HG03097 (cell line): ENCODE data around the gene SDR42E2.
"Not testable (repeated sequence)": the region's sequence is repeated elsewhere in the genome, so short reads cannot be mapped to it uniquely, and the experiment has no call there.

Source experiments
- ATAC-seq: cut with Tn5 transposase; IDR thresholded peaks from one replicate; pipeline ENCODE4 v1.9.1; 2021; ENCODE audit not compliant: unreplicated experiment, low FRiP score

SDR42E2 gene

DNA sequence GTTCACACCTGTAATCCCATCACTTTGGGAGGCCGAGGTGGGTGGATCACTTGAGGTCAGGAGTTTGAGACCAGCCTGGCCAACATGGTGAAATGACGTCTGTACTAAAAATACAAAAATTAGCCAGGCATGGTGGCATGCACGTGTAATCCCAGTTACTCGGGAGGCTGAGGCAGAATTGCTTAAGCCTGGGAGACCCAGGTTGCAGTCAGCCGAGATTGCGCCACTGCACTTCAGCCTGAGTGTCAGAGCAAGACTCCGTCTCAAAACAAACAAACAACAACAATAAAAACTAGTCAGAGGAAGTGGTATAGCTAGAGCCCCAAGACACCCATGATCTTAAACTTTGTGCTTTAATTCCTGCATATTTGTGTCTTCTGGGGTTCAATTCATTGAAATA, 9.2 kb upstream of the SDR42E2 start:
- ATAC-seq: not testable (repeated sequence)

GRCh38 chr16:22161401-22161800, 905 bp upstream of the SDR42E2 start:
- no peak for ATAC-seq

- ATAC-seq: no peak
These were observed 327 bp downstream of the SDR42E2 start for GRCh38 chr16:22162656-22163009.

- ATAC-seq: no peak
These were observed 1.5 kb downstream of the SDR42E2 start for GRCh38 chr16:22163806-22164205.

- no peak for ATAC-seq
These were observed 2.2 kb downstream of the SDR42E2 start for GRCh38 chr16:22164482-22164881.

GRCh38 chr16:22165508-22166285, 3.4 kb downstream of the SDR42E2 start:
- ATAC-seq: no peak

GRCh38 chr16:22171953-22172352, 9.6 kb downstream of the SDR42E2 start:
- ATAC-seq: no peak

DNA sequence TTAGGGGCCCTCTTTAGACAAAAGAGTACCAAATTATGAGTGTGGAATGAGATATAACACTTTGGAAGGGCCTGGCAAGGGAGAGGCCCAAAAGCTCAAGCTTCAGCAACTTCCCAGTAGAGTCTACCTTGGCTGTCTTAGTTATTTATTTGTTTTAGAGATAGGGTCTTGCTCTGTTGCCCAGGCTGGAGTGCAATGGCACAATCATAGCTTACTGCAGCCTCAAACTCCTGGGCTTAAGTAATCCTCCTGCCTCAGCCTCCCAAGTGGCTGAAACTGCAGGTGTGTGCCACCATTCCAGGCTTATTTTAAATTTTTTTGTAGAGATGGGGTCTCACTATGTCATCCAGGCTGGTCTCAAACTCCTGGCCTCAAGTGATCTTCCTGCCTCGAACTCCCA, 10.3 kb downstream of the SDR42E2 start:
- not testable (repeated sequence) for ATAC-seq

GRCh38 chr16:22174642-22175041, 12.3 kb downstream of the SDR42E2 start:
- ATAC-seq: no peak

DNA sequence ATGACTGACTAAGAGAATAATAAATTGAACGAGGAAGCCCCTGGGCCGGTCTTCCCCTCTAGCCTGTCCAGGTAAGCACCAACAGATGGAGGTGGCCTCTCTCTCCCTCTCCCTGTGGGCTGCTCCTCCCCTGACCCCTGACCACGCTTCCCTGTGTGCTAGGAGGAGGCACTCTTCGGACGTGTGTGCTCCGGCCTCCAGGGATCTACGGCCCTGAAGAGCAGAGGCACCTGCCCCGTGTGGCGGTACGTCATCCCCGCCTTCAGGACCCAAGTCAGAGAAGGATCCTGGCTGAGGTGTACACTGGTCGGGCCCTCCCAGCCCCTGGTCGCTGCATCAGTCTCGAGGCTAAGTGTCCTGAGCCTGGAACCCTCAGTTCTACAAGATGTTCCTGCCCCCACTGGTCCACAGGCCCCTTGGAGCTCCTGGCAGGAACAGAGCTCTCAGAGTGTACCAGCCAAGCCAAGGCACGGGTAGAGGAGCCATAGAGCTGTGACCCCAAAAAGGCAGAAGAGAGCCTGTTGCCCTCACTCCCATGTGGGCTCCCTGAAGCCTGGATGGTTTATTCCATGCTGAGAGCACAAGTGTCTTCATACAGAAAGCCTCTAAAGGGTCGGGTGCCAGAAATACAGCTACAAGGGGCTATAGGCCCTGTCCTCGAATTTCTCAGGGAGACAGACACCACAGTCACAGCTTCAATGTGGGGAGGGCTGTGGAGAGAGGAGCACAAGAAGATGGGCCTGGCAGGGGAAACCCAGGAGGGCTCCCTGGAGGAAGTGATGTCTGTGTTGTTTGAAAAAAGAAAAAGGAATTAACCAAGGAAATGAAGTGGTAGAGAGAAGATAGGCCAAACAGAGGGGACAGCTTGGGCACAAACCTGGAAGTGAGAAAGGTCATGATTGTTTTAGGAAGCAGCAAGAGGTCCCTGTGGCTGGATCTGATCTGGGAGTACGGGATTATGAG, 15.9 kb downstream of the SDR42E2 start:
- no peak for ATAC-seq

- no peak for ATAC-seq
These were observed 19.1 kb downstream of the SDR42E2 start for GRCh38 chr16:22181426-22181825.

DNA sequence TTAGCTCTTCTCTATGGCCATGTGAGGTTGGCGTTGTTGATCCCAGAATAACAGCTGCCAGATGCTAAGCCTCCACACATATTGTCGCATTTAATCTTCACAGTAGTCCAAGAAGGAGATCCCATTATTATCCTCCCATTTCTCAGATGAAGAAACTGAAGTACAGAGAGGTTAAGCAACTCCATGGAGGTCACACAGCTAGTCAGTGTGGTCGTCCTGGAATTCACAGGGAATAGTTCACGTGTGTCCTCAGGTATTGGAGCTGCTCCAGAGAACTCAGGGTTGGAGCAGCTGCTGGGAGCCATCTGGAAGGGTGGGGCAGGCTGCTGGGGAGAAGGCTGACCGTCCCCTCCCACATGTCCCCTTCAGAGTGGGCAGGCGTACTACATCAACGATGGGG, 19.5 kb downstream of the SDR42E2 start:
- ATAC-seq: no peak

GRCh38 chr16:22183335-22183734, 21.0 kb downstream of the SDR42E2 start:
- no peak for ATAC-seq

DNA sequence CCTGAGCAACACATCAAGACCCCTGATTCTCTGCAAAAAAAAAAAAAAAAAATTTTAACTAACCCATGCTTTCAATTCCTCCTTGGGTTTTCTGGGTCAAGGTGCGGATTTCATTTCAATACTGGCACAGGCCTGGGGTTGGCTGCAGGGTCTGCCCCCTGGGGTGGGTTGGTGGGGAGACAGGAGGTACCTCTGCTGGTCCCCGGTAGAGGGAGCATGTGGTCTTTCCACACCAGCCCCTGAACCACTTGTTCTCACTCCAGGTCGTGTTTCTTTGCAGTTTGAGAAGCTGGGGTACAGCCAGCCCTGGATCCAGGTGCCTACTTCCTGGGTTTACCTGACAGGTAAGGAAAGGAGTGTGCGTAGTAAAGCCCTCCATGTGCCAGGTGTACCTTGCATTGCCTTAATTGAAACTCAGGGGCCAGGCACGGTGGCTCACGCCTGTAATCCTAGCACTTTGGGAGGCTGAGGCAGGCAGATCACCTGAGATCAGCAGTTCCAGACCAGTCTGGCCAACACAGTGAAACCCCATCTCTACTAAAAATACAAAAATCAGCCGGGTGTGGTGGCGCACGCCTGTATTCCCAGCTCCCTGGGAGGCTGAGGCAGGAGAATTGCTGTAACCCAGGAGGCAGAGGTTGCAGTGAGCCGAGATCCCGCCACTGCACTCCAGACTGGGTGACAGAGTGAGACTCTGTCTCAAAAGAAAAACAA, 21.8 kb downstream of the SDR42E2 start:
- ATAC-seq: no peak

DNA sequence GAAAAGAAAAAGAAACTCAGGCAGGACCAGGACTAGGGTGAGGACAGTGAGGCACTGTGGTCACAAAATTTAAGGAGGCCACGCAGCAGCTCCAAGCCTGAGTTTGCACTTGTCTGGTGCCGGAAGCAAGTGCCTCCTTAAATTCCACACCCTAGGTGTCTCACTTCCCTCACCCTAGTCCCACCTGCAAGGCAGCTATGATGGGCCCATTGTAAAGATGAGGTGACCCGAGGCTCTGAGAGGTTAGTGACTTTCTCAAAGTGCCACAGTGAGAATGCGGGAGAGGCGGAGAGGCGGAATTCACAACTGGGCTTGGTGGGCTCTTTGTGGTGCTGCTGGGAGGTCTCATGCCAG, 22.3 kb downstream of the SDR42E2 start:
- ATAC-seq: no peak

GRCh38 chr16:22186517-22186916, 24.2 kb downstream of the SDR42E2 start:
- ATAC-seq: no peak

DNA sequence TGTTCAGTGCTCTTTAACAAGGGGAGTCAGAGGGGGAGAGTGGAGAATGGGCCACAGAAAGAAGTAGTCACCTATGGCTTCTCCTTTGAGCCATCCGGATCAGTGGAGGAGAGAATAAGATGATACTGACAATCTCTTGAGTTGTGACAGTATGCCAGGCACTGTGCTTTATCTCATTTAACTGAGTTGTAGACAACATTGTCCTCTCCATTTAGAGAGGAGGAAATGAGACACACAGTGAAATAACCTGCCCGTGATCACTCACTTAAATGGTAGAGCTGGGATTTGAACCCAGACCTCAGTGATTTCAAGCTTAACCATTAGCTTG, 25.9 kb downstream of the SDR42E2 start:
- no peak for ATAC-seq

DNA sequence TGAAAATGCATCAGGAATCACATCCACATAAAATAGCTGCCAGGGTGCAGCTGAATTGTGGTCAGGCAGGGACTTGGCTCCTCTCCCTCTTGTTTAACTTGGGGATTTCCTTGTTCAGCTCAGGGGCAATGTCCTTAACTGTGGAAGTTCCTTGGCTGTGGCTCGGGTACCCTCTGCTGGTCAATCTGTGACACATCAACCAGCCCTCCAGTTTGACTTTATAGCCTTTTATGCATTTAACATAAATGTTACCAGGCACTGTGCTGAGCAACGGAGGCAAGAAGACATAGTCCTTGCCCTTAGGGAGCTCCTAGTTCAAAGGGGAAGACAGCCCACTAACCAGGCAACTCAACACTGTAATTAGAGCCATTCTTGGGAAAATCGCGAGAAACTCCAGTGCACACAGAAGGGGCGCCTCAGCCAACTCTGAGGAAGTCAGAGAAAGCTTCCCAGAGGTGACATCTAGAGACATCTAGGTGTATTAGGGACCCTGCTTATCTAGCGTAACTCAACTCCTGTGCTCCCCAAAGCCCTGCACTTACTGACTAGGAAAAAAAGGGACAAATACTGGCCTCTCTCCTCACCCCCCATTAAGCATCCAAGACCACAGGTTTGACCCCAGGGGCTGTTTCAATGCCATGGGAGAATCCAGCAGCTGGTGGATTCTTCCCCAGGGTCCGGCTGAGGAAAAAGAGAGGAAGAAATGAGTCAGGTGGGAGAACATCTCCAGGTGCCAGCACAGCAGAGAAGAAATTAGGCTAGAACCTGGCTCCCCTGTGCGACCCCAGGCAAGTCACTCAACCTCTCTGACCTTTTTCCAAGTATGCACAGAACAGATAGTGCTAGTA, 26.5 kb downstream of the SDR42E2 start:
- ATAC-seq: no peak

DNA sequence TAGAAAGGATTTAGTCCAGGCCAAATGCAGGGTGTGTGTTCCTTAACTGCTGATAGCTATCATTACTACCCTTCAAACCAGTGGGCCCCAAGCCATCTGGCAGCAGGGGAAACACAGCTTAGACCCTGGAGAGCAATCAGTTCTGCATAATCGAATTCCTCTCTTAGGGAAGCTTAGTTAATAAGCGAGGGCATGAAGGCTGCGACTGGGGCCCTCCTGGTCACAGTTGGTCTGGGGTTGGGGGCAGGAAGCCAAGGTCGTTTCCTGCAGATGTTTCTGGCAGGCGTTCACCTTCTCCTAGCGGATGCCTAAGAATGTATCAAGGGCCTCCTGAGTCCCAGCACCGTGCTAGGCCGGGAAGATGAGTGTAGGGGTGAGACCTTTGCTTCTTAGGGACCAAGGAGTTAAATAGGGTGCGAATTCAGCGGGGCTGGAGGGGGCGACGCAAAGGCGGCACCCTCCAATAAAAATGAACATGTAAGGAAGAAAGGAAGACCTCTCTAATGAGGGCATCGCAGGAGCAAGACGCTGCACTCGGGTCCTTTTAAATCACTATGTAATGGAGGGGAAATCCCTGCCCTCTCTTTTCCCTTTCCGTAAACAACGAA, 27.3 kb downstream of the SDR42E2 start:
- ATAC-seq: no peak
